ENCODE data around the gene IKBIP. TPM values are rescaled to one million over a fixed set of nuclear protein-coding genes. Genes with fewer than 3 reads are reported as not detected.
"Not testable (repeated sequence)": the region's sequence is repeated elsewhere in the genome, so short reads cannot be mapped to it uniquely, and the experiment has no call there.

Gene IKBIP
- total and polyA plus RNA-seq, 4 donors: 14.9 to 26.6 (median 15.5) TPM

- no peak overlapping the region for H3K27ac ChIP-seq (ENCODE audit: low read depth in 1 of 2, low read length in 1 of 2)
- no peaks in the 10 kb centered on the region for H3K27me3 ChIP-seq (ENCODE audit: control insufficient read depth in 3 of 3, insufficient read depth in 3 of 3, low read length in 2 of 3)
- H3K4me1 ChIP-seq (ENCODE audit: control insufficient read depth in 5 of 5, insufficient read depth in 5 of 5, low read length in 5 of 5): peaks cover 0 to 3% (median 0%) of the 10 kb centered on the region in 5 donors
- H3K9me3 ChIP-seq (ENCODE audit: control insufficient read depth in 4 of 4, insufficient read depth in 3 of 4, low read length in 3 of 4): no peaks in the 10 kb centered on the region
- H3K9ac ChIP-seq (ENCODE audit: insufficient read depth in 1 of 2, low read length in 2 of 2): no peak overlapping the region
- H3K4me3 ChIP-seq: no peak overlapping the region
- WGBS, 2 donors: 47 to 54% methylated on average over 2 of the region's 2 CpGs
- ATAC-seq (ENCODE audit: insufficient read depth, low FRiP score): no peak
- no peak for TF ChIP-seq CTCF (IDR thresholded peaks at IDR 0.05; ENCODE audit: control extremely low read depth, extremely low read depth)
- peaks cover 9 to 18% (median 17%) of the 10 kb centered on the region in 4 donors for H3K36me3 ChIP-seq (ENCODE audit: control insufficient read depth in 4 of 4, insufficient read depth in 4 of 4, low read length in 4 of 4)
- DNase-seq: no peak
Observed at GRCh38 chr12:98606359-98606988, 38.1 kb downstream of the IKBIP start.

DNA sequence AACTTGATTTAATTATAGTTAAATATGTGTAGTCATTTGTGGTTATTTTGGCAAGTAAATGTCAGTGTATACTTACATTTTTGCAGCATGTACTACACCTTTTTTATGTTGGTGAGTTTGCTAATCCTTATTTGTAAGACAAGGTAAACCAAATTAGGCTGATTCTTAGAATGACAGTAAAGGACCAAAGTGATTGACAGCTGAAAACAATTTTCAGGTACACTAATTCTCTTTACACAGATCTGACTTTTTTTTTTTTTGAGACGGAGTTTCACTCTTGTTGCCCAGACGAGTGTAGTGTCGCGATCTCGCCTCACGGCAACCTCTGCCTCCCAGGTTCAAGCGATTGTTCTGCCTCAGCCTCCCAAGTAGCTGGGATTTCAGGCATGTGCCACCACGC, 42.7 kb downstream of the IKBIP start:
- Histone ChIP-seq H3K9ac (ENCODE audit: insufficient read depth in 1 of 2, low read length in 2 of 2) (no peak overlapping the region), H3K27ac (ENCODE audit: low read depth in 1 of 2, low read length in 1 of 2) (no peak overlapping the region), H3K27me3 (ENCODE audit: control insufficient read depth in 3 of 3, insufficient read depth in 3 of 3, low read length in 2 of 3) (no peaks in the 10 kb centered on the region), H3K9me3 (ENCODE audit: control insufficient read depth in 4 of 4, insufficient read depth in 3 of 4, low read length in 3 of 4) (no peaks in the 10 kb centered on the region), H3K4me3 (no peak overlapping the region), H3K36me3 (ENCODE audit: control insufficient read depth in 4 of 4, insufficient read depth in 4 of 4, low read length in 4 of 4) (peaks cover 28 to 54% (median 41%) of the 10 kb centered on the region in 4 donors), H3K4me1 (ENCODE audit: control insufficient read depth in 5 of 5, insufficient read depth in 5 of 5, low read length in 5 of 5) (peaks cover 0 to 1% (median 0%) of the 10 kb centered on the region in 5 donors)
- DNase-seq (no peak), ATAC-seq (ENCODE audit: insufficient read depth, low FRiP score) (no peak)
- WGBS, 2 donors: 96 to 97% methylated on average over 8 of the region's 8 CpGs
- TF ChIP-seq CTCF (IDR thresholded peaks at IDR 0.05; ENCODE audit: control extremely low read depth, extremely low read depth): no peak

DNA sequence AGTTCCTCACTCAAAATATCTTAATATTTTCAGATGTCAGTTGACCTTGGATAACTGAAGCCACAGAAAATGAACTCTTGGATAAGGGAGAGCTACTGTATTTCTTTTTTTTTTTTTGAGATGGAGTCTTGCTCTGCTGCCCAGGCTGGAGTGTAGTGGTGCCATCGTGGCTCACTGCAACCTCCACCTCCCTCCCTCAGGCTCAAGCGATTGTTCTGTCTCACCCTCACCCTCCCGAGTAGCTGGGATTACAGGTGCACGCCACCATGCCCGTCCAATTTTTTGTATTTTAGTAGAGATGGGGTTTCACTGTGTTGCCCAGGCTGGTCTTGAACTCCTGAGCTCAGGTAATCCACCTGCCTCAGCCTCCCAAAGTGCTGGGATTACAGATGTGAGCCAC, 47.3 kb downstream of the IKBIP start:
- H3K27ac ChIP-seq (ENCODE audit: low read depth in 1 of 2, low read length in 1 of 2); ATAC-seq (ENCODE audit: insufficient read depth, low FRiP score); H3K27me3 ChIP-seq (ENCODE audit: control insufficient read depth in 3 of 3, insufficient read depth in 3 of 3, low read length in 2 of 3); H3K9me3 ChIP-seq (ENCODE audit: control insufficient read depth in 4 of 4, insufficient read depth in 3 of 4, low read length in 3 of 4); DNase-seq; H3K9ac ChIP-seq (ENCODE audit: insufficient read depth in 1 of 2, low read length in 2 of 2); H3K4me3 ChIP-seq: not testable (repeated sequence)
- Histone ChIP-seq H3K36me3 (ENCODE audit: control insufficient read depth in 4 of 4, insufficient read depth in 4 of 4, low read length in 4 of 4) (peaks cover 24 to 44% (median 38%) of the 10 kb centered on the region in 4 donors), H3K4me1 (ENCODE audit: control insufficient read depth in 5 of 5, insufficient read depth in 5 of 5, low read length in 5 of 5) (peaks cover 0 to 16% (median 3%) of the 10 kb centered on the region in 5 donors)
- 91 to 94% methylated on average over 5 of the region's 5 CpGs for WGBS, 2 donors

DNA sequence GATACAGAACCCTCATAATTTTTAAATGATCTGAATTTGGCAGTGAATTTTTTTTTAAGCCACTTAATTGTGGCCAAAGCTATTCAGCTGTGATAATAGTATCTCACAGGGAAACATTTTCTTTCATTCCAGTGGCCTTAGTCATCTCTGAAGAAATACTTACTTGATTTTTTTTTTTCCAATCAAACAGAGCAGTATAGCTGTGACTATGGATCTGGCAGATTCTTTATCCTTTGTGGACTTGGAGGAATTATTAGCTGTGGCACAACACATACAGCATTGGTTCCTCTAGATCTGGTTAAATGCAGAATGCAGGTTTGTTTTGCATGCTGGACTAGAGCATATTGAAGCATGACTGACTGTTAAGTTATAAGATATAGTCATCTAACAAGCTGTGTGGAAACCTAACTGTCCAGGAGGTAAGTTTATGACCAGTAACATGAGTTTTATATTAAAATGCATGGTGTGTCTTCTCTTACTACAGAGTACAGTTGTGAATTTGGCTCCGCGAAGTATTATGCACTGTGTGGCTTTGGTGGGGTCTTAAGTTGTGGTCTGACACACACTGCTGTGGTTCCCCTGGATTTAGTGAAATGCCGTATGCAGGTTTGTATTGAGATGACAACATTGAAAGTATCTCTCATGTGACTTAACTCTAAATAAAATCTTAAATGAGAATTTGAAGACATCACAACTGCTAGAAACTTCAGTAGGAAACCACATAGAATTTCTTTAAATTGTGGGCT, 49.2 kb downstream of the IKBIP start:
- Histone ChIP-seq H3K36me3 (ENCODE audit: control insufficient read depth in 4 of 4, insufficient read depth in 4 of 4, low read length in 4 of 4) (peaks cover 16 to 33% (median 25%) of the 10 kb centered on the region in 4 donors), H3K9ac (ENCODE audit: insufficient read depth in 1 of 2, low read length in 2 of 2) (peak overlapping the region; percentile 97 to 99), H3K27ac (ENCODE audit: low read depth in 1 of 2, low read length in 1 of 2) (peak overlapping the region in 1 of 2 donors; percentile 11), H3K9me3 (ENCODE audit: control insufficient read depth in 4 of 4, insufficient read depth in 3 of 4, low read length in 3 of 4) (no peaks in the 10 kb centered on the region), H3K4me3 (peak overlapping the region; percentile 32), H3K4me1 (ENCODE audit: control insufficient read depth in 5 of 5, insufficient read depth in 5 of 5, low read length in 5 of 5) (peaks cover 0 to 16% (median 3%) of the 10 kb centered on the region in 5 donors), H3K27me3 (ENCODE audit: control insufficient read depth in 3 of 3, insufficient read depth in 3 of 3, low read length in 2 of 3) (no peaks in the 10 kb centered on the region)
- peak in 2 of 3 donors; percentile 41 to 47 for DNase-seq
- TF ChIP-seq CTCF (IDR thresholded peaks at IDR 0.05; ENCODE audit: control extremely low read depth, extremely low read depth): no peak
- 56 to 68% methylated on average over 3 of the region's 3 CpGs for WGBS, 2 donors
- ATAC-seq (ENCODE audit: insufficient read depth, low FRiP score): no peak

All from lung (tissue), 12 donors.